ENCODE data around the gene CYP26C1.
"Not testable (repeated sequence)": the region's sequence is repeated elsewhere in the genome, so short reads cannot be mapped to it uniquely, and the experiment has no call there.

CYP26C1 gene

GRCh38 chr10:93098816-93099215, 38.2 kb downstream of the CYP26C1 start:
- TF ChIP-seq, protein P1, sequence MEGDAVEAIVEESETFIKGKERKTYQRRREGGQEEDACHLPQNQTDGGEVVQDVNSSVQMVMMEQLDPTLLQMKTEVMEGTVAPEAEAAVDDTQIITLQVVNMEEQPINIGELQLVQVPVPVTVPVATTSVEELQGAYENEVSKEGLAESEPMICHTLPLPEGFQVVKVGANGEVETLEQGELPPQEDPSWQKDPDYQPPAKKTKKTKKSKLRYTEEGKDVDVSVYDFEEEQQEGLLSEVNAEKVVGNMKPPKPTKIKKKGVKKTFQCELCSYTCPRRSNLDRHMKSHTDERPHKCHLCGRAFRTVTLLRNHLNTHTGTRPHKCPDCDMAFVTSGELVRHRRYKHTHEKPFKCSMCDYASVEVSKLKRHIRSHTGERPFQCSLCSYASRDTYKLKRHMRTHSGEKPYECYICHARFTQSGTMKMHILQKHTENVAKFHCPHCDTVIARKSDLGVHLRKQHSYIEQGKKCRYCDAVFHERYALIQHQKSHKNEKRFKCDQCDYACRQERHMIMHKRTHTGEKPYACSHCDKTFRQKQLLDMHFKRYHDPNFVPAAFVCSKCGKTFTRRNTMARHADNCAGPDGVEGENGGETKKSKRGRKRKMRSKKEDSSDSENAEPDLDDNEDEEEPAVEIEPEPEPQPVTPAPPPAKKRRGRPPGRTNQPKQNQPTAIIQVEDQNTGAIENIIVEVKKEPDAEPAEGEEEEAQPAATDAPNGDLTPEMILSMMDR (conservative IDR thresholded peaks at IDR 0.05; ENCODE audit: low read depth, low read length), result no peak
- no peak overlapping the region for H3K4me3 ChIP-seq (ENCODE audit: low read length)
- no peak for DNase-seq (ENCODE audit: low read depth)

DNA sequence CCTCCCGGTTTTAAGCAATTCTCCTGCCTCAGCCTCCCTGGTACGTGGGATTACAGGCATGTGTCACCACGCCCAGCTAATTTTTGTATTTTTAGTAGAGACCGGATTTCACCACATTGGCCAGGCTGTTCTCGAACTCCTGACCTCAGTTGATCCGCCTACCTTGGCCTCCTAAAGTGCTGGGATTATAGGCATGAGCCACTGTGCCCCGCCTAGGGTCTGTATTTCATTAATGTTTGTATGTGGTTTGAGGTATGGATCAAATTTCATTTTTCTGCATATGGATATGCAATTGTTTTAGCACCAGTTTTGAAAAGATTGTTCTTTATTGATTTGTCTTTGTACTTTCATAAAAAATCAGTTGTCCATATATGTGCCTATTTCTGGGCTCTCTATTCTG, 39.1 kb downstream of the CYP26C1 start:
- no peak overlapping the region for H3K4me3 ChIP-seq (ENCODE audit: low read length)
- TF ChIP-seq, protein P1 (conservative IDR thresholded peaks at IDR 0.05; ENCODE audit: low read depth, low read length), result no peak
- DNase-seq (ENCODE audit: low read depth), result no peak

GRCh38 chr10:93101148-93101547, 40.5 kb downstream of the CYP26C1 start:
- DNase-seq (ENCODE audit: low read depth); H3K4me3 ChIP-seq (ENCODE audit: low read length): not testable (repeated sequence)

DNA sequence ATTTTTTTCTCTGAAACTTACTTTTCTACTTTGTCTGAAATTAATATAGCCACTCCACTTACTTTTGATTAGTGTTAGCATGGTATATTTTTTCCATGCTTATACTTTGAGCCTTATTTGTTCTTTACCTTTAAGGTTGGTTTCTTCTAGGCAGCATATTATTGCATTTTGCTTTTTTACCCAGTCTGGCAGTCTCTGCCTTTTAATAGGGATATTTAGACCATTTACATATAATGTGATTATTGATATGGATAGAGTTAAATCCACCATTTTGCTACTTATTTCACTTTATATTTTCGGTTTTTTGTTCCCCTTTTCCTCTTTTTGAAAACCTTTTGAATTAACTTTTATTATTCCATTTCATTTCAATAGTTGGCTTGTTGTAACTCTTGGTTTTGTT, 43.4 kb downstream of the CYP26C1 start:
- TF ChIP-seq, protein P1 (conservative IDR thresholded peaks at IDR 0.05; ENCODE audit: low read depth, low read length), result no peak
- DNase-seq (ENCODE audit: low read depth), result no peak
- no peak overlapping the region for H3K4me3 ChIP-seq (ENCODE audit: low read length)

DNA sequence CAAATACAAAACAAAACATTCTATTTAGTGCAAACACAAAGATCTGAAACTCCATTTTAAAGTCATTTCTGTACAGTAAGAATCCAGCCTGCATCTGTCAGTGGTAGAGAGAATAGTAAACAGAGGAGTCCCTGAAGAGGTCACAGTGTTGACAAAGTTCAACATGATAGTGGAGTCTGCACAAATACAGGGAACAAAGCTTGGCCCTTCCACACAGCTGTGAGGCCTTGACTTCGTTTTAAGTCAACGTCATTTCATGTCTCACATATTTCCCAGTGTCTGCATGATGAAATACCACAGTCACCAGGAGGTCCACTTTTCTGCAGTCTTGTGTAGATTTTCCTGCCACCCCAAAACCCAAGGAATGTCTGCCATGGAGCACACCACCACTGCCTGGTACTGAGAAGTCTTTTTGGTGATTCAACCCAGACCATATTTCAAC, 46.1 kb downstream of the CYP26C1 start:
- no peak for DNase-seq (ENCODE audit: low read depth)
- TF ChIP-seq, protein P1 (conservative IDR thresholded peaks at IDR 0.05; ENCODE audit: low read depth, low read length), result no peak
- H3K4me3 ChIP-seq (ENCODE audit: low read length), result no peak overlapping the region

- no peak for DNase-seq (ENCODE audit: low read depth)
- H3K4me3 ChIP-seq (ENCODE audit: low read length), result no peak overlapping the region
- TF ChIP-seq, protein P1 (conservative IDR thresholded peaks at IDR 0.05; ENCODE audit: low read depth, low read length), result no peak
Measured at GRCh38 chr10:93110472-93111146, 50.0 kb downstream of the CYP26C1 start.

- H3K4me3 ChIP-seq (ENCODE audit: low read length), result no peak overlapping the region
- TF ChIP-seq, protein P1 (conservative IDR thresholded peaks at IDR 0.05; ENCODE audit: low read depth, low read length), result no peak
- no peak for DNase-seq (ENCODE audit: low read depth)
Measured at GRCh38 chr10:93113042-93113441, 52.4 kb downstream of the CYP26C1 start.

All from retinal pigment epithelial cell (primary cell).